Measurements from ENCODE around the gene CAMTA1.
"Not testable (repeated sequence)": the region's sequence is repeated elsewhere in the genome, so short reads cannot be mapped to it uniquely, and the experiment has no call there.

CAMTA1 gene

DNA sequence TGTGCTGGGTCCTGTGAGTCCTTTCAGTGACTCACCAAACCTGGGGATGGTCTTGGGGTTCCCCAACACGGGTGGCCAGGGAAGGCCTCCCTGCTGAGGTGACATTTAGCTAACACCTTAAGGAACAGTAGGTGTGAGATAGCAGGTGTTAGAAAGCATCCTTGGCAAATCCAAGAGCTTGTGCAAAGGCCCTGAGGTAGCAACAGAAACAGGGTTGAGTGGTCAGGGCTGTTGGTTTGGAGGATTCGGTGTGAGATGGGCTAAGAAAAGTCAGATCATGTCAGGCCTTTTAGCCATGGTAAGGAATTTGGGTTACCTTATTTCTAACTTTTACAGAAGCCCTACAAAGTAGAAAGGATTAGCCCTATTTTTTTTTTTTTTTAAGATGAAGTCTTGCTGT, 343.0 kb downstream of the CAMTA1 start:
- DNase-seq = no peak

DNA sequence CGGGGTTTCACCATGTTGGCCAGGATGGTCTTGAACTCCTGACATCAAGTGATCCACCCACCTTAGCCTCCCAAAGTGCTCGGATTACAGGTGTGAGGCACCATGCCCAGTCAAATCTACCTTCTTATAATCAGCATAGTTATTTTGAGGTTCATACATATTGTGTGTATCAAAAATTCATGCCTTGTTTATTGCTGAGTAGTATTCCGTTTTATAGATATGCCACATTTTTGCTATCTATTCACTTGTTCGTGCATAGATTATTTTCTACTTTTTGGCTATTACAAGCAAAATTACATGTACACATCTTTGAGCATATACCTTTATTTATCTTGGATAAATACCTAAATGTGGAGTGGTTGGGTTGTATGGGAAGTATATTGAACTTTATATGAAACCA, 344.9 kb downstream of the CAMTA1 start:
- DNase-seq = no peak

- no peak for DNase-seq
These were observed 350.2 kb downstream of the CAMTA1 start for GRCh38 chr1:7135493-7135892.

DNA sequence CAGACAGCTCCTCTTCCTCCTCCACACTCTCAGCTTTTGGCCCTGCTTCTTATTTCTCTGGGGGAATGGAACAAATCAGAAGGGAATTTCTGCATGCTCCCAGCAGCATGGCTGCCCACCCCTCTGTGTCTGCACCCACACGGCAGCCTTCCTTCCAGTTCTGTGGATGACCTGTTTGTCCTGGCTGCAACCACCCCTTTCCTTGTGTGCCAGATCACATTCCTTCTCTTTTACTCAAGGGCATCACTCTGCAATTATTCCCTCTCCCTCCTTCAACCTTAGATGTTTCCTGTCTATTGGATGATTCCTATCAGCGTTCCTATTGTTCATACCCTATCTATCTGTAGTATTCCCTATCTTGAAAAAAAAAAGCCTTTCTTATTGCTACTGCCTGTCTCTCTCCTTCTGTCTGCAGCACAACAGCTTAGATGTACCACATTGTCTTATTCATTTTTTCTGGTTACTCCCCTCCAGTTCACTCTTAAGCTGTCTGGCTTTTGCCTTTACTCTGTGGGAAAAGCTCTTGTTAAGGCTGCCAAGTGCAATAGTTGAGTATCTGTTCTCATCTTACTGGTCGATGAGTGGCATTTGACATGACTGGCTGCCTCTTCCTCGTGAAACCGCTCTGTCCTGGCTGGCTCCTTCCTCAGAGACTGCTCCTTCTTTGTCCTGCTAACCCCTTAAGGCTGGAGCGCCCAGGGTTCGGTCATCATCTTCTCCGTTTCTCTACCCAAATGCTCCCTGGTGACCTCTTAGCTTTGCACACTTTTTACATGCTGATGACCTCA, 351.1 kb downstream of the CAMTA1 start:
- DNase-seq = no peak

GRCh38 chr1:7140251-7140650, 355.0 kb downstream of the CAMTA1 start:
- DNase-seq = no peak

DNA sequence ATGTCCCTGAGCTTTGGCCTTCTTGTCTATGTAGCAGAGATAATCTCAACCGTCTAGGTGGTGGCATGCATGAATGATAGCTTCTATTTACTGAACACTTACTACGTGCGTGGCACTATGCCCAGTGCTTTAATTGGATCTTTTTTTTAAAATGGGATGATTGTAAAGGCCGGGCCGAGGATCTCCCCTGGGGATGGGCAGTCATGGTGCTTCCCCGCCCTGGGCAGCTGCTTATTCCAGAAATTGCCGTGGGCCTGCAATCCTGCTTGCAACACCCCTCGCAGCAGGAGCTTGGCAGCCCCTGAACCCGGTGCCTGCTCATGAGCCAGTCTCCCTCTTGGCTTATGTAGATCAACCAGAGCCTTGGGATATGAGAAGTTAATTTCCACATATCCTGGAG, 360.7 kb downstream of the CAMTA1 start:
- no peak for DNase-seq

GRCh38 chr1:7146710-7147109, 361.5 kb downstream of the CAMTA1 start:
- DNase-seq = no peak

DNA sequence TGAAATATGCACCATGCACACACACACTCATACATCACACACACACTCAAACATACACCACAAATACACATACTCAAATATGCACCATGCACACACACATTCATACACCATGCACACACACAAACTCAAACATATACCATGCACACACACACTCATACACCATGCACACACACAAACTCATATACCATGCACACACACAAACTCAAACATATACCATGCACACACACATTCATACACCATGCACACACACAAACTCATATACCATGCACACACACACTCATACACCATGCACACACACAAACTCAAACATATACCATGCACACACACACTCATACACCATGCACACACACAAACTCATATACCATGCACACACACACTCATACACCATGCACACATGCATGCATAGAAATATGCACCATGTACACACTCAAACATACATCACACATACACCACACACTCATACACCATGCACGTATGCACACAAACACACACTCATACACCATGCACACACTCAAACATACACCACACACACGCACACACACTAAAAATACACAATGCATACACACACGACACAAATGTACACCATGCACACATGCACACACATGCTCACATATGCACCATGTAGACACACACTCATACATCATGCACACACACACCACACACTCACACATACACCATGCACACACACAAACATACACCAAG, 362.5 kb downstream of the CAMTA1 start:
- DNase-seq = not testable (repeated sequence)

GRCh38 chr1:7149080-7149838, 364.0 kb downstream of the CAMTA1 start:
- no peak for DNase-seq

DNA sequence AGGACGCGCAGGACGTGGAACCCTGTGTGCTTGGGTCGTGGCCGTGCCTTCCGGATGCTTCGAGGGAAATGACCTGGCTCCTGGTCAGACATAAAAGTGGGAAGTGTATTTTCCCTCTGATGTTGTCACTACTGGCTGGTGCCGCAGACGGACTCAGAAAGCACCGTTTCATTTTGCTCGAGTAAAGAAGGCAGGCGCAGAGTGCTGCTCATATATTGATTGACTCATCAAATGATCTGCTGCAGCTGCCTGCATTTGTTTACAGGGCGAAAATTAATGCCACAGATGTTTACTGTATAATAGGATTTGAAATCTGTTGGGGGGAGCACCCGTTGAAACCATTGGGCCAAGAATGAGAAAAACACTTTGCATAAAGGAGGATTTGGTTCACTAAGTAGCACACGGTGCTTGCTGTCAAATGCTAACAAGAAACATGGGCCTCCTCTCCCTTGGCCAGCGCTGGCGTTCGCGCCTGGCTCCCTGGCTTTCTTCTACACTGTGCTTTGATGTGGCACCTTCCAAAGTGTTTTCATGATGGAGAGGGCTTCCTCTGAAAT, 365.5 kb downstream of the CAMTA1 start:
- no peak for DNase-seq

GRCh38 chr1:7151978-7152377, 366.7 kb downstream of the CAMTA1 start:
- DNase-seq = no peak

- DNase-seq = no peak
These were observed 367.4 kb downstream of the CAMTA1 start for GRCh38 chr1:7152655-7153054.

DNA sequence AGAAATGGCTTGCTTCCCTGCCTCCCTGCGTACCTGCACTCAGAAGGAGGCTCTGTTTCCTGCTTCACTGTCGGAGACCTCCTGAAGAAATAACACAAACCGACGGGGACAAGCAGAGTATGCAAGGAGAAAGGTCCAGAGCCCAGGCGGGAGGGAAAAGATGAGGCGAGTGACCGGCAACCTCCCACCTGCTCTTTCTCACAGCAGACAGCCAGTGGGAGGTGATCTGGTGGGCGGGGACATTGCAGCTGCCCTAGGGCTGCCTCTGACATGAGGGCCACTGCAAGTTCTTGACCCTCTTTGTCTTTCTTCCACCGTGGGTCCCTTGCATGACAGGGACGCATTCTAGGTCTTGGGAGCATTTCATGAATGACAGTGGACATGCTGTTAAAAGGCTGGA, 368.2 kb downstream of the CAMTA1 start:
- no peak for DNase-seq

GRCh38 chr1:7159116-7159781, 374.0 kb downstream of the CAMTA1 start:
- DNase-seq = no peak

DNA sequence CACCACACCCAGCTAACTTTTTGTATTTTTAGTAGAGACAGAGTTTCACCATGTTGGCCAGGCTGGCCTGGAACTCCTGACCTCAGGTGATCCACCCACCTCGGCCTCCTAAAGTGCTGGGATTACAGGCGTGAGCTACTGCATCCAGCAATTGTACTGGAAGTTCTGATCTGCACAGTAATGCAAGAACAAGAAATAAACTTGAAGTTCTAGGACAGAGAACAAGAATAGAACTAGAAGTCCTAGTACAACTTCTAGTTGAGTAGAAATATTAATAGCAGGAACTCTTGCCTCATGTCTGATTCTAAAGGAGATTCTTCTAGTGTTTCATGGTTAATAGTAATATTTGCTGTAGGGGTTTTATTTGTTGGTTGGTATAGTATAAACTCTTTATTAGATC, 383.3 kb downstream of the CAMTA1 start:
- DNase-seq = not testable (repeated sequence)

- no peak for DNase-seq
These were observed 385.9 kb downstream of the CAMTA1 start for GRCh38 chr1:7171168-7171567.

DNA sequence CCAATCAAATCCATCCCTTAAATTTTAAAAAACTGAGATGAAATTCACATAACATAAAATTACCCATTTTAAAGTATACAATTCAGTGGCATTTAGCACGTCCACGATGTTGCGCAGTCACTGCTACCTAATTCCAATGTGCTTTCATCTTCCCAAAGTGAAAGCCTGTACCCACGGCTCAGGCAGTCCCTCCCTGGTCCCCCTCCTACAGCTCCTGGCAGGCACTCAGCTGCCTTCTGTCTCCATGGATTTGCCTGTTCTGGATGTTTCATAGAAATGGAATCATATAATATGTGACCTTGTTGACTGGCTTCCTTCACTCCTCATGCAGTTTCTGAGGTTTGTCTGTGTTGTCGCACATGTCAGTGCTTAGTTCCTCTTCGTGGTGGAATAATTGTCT, 386.3 kb downstream of the CAMTA1 start:
- no peak for DNase-seq

DNA sequence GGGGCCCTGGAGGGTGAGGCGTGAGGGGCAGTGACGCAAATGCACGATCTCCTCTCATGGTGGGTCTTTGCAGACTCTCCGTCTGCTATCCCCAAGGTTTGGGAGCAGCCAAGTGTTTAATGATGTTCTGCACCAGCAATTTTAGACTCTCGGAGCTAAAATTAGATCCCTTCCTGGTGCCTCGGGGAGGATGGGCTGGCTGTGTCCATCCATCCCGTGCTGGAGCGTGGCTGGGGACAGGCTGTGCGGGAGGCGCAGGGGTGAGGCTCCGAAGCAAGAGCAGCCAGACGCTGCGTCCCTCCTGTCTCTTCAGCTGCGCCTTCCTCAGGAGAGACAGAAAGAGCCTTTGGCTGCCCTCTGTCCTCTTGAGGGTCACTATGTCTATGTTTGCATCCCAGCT, 387.6 kb downstream of the CAMTA1 start:
- no peak for DNase-seq

DNA sequence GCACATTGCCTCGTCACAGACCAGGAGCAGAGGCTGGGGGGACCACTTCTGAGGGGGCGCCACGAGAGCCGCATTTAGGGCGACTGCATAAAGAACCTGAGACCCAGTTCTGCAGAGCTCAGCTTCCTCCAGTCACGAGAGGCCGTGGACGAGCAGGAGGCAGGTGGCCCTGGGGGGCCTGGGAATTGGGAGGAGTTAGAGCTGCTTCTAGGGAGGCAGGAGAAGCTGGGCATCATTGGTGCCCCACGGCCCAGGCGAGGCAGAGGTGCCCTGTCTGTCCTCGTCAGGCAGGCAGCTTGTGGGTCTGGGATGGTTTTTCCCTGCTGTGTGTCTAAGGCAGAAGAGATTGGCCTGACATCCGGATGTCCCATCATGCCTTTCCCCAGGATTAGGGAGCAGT, 389.3 kb downstream of the CAMTA1 start:
- no peak for DNase-seq

DNA sequence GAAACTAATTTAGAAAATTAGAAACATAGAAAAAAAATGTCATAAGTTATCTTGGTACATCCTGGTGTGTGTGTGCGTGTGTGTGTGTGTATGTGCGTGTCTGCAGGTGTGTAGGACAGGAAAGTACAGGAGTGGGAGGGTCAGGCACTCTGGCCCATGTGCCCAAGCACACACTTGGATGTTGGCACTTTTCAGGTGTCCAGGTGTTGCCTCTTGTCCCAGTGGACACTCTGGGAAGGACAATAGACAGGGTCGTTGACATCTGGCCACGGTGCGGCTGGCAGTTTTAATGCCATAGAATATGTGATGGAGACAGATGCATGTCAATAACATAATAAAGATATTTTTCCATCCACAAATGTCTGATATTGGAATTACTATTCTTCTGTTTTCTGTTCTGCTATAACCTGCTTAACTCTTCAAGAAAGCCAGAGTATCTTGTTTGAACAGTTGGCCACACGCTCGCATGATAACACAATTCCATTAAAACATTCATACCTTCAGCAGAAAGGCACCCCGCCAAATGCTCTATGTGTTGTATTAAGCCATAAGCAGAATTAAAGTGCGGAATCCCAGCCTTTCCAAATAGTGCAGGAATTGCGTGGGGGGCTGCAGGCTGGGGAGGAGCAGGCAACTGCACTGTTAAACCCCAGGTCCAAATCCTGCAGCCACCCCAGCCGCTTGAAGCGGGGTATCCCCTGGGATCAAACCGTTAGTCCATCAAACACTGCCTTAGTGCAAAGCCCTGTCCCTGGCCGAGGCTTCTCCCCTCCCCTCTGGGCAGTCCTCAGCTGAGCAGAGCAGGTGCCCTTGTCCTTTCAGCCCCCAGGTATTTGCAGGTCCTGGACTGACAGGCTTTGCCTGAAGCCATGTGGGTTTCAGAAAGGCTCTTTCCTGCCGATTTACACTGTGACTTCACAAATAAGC, 390.0 kb downstream of the CAMTA1 start:
- no peak for DNase-seq

DNA sequence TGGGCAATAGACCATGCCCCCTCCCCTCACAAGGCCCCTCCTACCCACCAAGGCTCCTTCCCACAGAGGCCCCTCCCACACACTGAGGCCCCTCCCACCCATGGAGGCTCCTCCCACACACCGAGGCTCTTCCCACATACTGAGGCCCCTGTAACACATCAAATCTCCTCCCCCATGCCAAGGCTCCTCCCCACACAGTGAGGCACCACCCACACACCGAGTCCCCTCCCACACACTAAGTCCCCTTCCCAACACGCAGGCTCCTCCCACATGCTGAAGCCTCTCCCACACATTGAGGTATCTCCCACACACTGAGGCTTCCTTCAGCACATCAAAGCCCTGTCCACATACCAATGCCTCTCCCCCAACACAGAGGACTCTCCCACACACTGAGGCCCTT, 391.8 kb downstream of the CAMTA1 start:
- DNase-seq = no peak

All from 8988T (cell line).